Mesenchymal stem cell (in vitro differentiated cells and primary cell): ENCODE measurements around the gene GRM5.
A peak's percentile ranks its signal among the peaks of the same experiment; 100 is the strongest.
"Not testable (repeated sequence)": the region's sequence is repeated elsewhere in the genome, so short reads cannot be mapped to it uniquely, and the experiment has no call there.

ENCODE experiments used
- DNase-seq: peaks from one replicate; pipeline ENCODE4 v3.0.0-alpha.2; 2013
- H2AFZ ChIP-seq: one replicate; pipeline ENCODE4 v1.6.1; 2013; ENCODE audit warnings: low read depth, mild to moderate bottlenecking, control low read depth, inconsistent platforms, low read length, moderate library complexity
- H2AK5ac ChIP-seq: 2 replicates; pipeline ENCODE4 v1.6.1; 2013; ENCODE audit warnings: low read length, moderate library complexity, mild to moderate bottlenecking, inconsistent platforms; ENCODE audit not compliant: severe bottlenecking
- H2BK120ac ChIP-seq: one replicate; pipeline ENCODE4 v1.6.1; 2013; ENCODE audit warnings: low read depth, mild to moderate bottlenecking, inconsistent platforms, low read length, moderate library complexity
- H2BK12ac ChIP-seq, 2 experiments: one replicate each; pipeline ENCODE4 v1.6.1; 2013; ENCODE audit warnings: inconsistent platforms in 2 of 2, low read length in 2 of 2, mild to moderate bottlenecking in 2 of 2, moderate library complexity in 2 of 2, control low read depth in 1 of 2
- H2BK15ac ChIP-seq: one replicate; pipeline ENCODE4 v1.6.1; 2013; ENCODE audit warnings: mild to moderate bottlenecking, low read depth, inconsistent platforms; ENCODE audit not compliant: poor library complexity, severe bottlenecking
- H2BK5ac ChIP-seq: 2 replicates; pipeline ENCODE4 v1.6.1; 2013; ENCODE audit warnings: low read depth, mild to moderate bottlenecking, low read length, control low read depth, inconsistent platforms; ENCODE audit not compliant: poor library complexity, severe bottlenecking
- H3K14ac ChIP-seq, 2 experiments: one replicate each; pipeline ENCODE4 v1.6.1; 2013; ENCODE audit warnings: inconsistent platforms in 2 of 2, low read length in 2 of 2, control low read depth in 1 of 2, mild to moderate bottlenecking in 1 of 2, moderate library complexity in 1 of 2
- H3K18ac ChIP-seq, 2 experiments: one replicate each; pipeline ENCODE4 v1.6.1; 2013; ENCODE audit warnings: inconsistent platforms in 2 of 2, low read length in 2 of 2, control low read depth in 1 of 2, low read depth in 1 of 2, mild to moderate bottlenecking in 1 of 2
- H3K23ac ChIP-seq, 2 experiments: one replicate each; pipeline ENCODE4 v1.6.1; 2013; ENCODE audit warnings: inconsistent platforms in 2 of 2, low read length in 2 of 2, mild to moderate bottlenecking in 2 of 2, moderate library complexity in 2 of 2, control low read depth in 1 of 2
- H3K27ac ChIP-seq: 2 replicates; pipeline ENCODE4 v1.5.1; 2013; ENCODE audit warnings: mild to moderate bottlenecking, moderate library complexity, low read length, control low read depth, inconsistent platforms; ENCODE audit not compliant: poor library complexity, severe bottlenecking
- H3K27me3 ChIP-seq, 2 experiments: 2 replicates each; pipeline versions ENCODE4 v1.6.1 to v1.7.0; 2013; ENCODE audit warnings: low read length in 2 of 2, mild to moderate bottlenecking in 2 of 2, moderate library complexity in 2 of 2, control low read depth in 1 of 2, inconsistent platforms in 1 of 2; ENCODE audit not compliant: control insufficient read depth in 1 of 2, insufficient read depth in 1 of 2
- H3K36me3 ChIP-seq, 2 experiments: 2 replicates each; pipeline versions ENCODE4 v1.6.1 to v1.7.0; 2013; ENCODE audit warnings: low read length in 2 of 2, control low read depth in 1 of 2, inconsistent platforms in 1 of 2, low read depth in 1 of 2, mild to moderate bottlenecking in 1 of 2; ENCODE audit not compliant: insufficient read depth in 2 of 2, control insufficient read depth in 1 of 2
- H3K4ac ChIP-seq, 2 experiments: one replicate each; pipeline ENCODE4 v1.6.1; 2013; ENCODE audit warnings: inconsistent platforms in 2 of 2, low read length in 2 of 2, mild to moderate bottlenecking in 2 of 2, moderate library complexity in 2 of 2, control low read depth in 1 of 2, low read depth in 1 of 2
- H3K4me1 ChIP-seq: 2 replicates; pipeline ENCODE4 v1.6.1; 2013; ENCODE audit warnings: low read depth, low read length, control low read depth; ENCODE audit not compliant: control insufficient read depth, insufficient read depth
- H3K4me2 ChIP-seq: 2 replicates; pipeline ENCODE4 v1.6.1; 2013; ENCODE audit warnings: low read length, mild to moderate bottlenecking, inconsistent platforms; ENCODE audit not compliant: poor library complexity, severe bottlenecking
- H3K4me3 ChIP-seq, 2 experiments: 2 replicates each; pipeline versions ENCODE4 v1.5.1 to v1.7.0; 2013; ENCODE audit warnings: low read length in 2 of 2, mild to moderate bottlenecking in 2 of 2, control low read depth in 1 of 2, low read depth in 1 of 2; ENCODE audit not compliant: insufficient read depth in 1 of 2
- H3K79me1 ChIP-seq: replicated peaks from 2 replicates; pipeline ENCODE4 v1.6.1; 2013; ENCODE audit warnings: mild to moderate bottlenecking, control low read depth, low read length, inconsistent platforms; ENCODE audit not compliant: poor library complexity, severe bottlenecking
- H3K9ac ChIP-seq: 2 replicates; pipeline ENCODE4 v1.7.0; 2013; ENCODE audit warnings: mild to moderate bottlenecking, low read length, moderate library complexity
- H3K9me3 ChIP-seq: 2 replicates; pipeline ENCODE4 v1.7.0; 2013; ENCODE audit warnings: mild to moderate bottlenecking, low read length; ENCODE audit not compliant: control insufficient read depth
- H4K8ac ChIP-seq: one replicate; pipeline ENCODE4 v1.6.1; 2013; ENCODE audit warnings: inconsistent platforms, mild to moderate bottlenecking, low read length, moderate library complexity
- H4K91ac ChIP-seq: one replicate; pipeline ENCODE4 v1.6.1; 2013; ENCODE audit warnings: mild to moderate bottlenecking, low read length, inconsistent platforms
- WGBS: methylation state at CpG from one replicate; pipeline ENCODE4 v1.1.7; 2013; ENCODE audit warnings: mixed read lengths; 5-methylcytosine and 5-hydroxymethylcytosine counted together

Gene GRM5

GRCh38 chr11:88979641-88980040 is 86.1 kb downstream of the GRM5 start:
- Histone ChIP-seq H3K4me3 (no peak overlapping the region), H4K91ac (no peak overlapping the region), H3K14ac (no peak overlapping the region), H3K9me3 (no peaks in the 10 kb centered on the region), H2AK5ac (no peak overlapping the region), H3K9ac (peak overlapping the region; percentile 51), H2BK5ac (peak overlapping the region; percentile 38), H2BK120ac (no peak overlapping the region), H2AFZ (no peak overlapping the region), H3K4me2 (peak overlapping the region; percentile 2), H3K4me1 (no peaks in the 10 kb centered on the region), H2BK15ac (no peak overlapping the region), H3K4ac (no peak overlapping the region), H4K8ac (no peak overlapping the region), H3K18ac (no peak overlapping the region), H3K27me3 (no peaks in the 10 kb centered on the region), H2BK12ac (no peak overlapping the region), H3K23ac (no peak overlapping the region), H3K79me1 (no peaks in the 10 kb centered on the region), H3K27ac (peak overlapping the region; percentile 90), H3K36me3 (no peaks in the 10 kb centered on the region)
- DNase-seq, result peak; percentile 6
- 38% methylated on average over 2 of the region's 2 CpGs for WGBS

DNA sequence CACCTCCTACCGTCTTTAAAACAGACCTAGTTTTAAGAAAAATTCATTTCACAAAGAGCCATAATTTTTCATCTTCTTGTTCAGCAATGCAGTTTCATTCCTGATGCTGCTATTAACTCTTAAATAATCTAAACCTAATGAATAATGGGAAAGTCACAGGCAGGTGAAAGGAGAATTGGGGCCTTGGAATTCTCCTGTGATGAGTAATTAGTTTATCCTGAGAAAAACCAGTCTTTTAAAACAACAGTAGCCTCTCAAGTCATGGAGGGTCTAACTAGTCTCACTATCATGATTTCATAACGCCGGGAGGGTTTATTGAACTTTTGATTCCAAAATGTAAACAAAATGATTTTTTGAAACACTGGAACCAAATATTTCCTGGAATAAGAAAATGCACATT is 86.8 kb downstream of the GRM5 start:
- not testable (repeated sequence) for H2AK5ac ChIP-seq, H3K27me3 ChIP-seq, H3K4ac ChIP-seq, H3K4me3 ChIP-seq, H3K4me1 ChIP-seq, H3K79me1 ChIP-seq, H3K4me2 ChIP-seq, H3K9me3 ChIP-seq, H3K14ac ChIP-seq, H3K36me3 ChIP-seq, H3K23ac ChIP-seq, H2BK12ac ChIP-seq, H2BK5ac ChIP-seq, H2AFZ ChIP-seq, H4K91ac ChIP-seq, H3K27ac ChIP-seq, H2BK15ac ChIP-seq, H4K8ac ChIP-seq, H2BK120ac ChIP-seq, DNase-seq, H3K18ac ChIP-seq
- peak overlapping the region; percentile 51 for H3K9ac ChIP-seq
- WGBS, result no CpG with 5 or more reads among the region's 3 CpGs

DNA sequence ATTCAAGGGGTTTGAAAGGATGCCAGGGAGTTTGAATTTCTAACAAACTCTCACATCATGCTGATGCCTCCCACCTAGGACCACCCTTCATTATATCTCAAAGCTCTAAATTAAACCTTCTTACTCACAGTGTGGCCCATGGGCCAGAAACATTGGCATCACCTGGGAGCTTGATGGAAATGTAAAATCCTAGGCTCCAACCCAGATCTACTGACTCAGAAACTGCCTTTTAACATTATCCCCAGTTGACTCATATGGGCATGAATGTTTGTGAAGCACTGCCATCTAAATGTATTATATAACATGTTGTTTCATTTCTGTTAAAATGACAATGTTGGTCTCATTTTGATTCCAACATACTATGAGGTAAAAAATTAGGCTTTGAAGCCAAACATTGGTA is 90.3 kb downstream of the GRM5 start:
- H2BK12ac ChIP-seq, H3K79me1 ChIP-seq, H3K4ac ChIP-seq, H3K9me3 ChIP-seq, H2AK5ac ChIP-seq, H2BK5ac ChIP-seq, H3K4me2 ChIP-seq, H2BK120ac ChIP-seq, H3K9ac ChIP-seq, H2AFZ ChIP-seq, H2BK15ac ChIP-seq, H3K27ac ChIP-seq, H3K36me3 ChIP-seq, H3K27me3 ChIP-seq, H3K23ac ChIP-seq, DNase-seq, H4K8ac ChIP-seq, H4K91ac ChIP-seq, H3K4me3 ChIP-seq, H3K14ac ChIP-seq, H3K4me1 ChIP-seq, H3K18ac ChIP-seq: not testable (repeated sequence)

- no peak overlapping the region for H3K4me2 ChIP-seq
- H2BK5ac ChIP-seq, result no peak overlapping the region
- no peak overlapping the region for H3K23ac ChIP-seq
- no peaks in the 10 kb centered on the region for H3K9me3 ChIP-seq
- no peak overlapping the region for H2BK120ac ChIP-seq
- H3K9ac ChIP-seq, result no peak overlapping the region
- H3K14ac ChIP-seq, result no peak overlapping the region
- no peak overlapping the region for H2AFZ ChIP-seq
- H3K4me1 ChIP-seq, result no peaks in the 10 kb centered on the region
- H3K79me1 ChIP-seq, result no peaks in the 10 kb centered on the region
- no peaks in the 10 kb centered on the region for H3K36me3 ChIP-seq
- H3K27ac ChIP-seq, result no peak overlapping the region
- no peak overlapping the region for H3K4ac ChIP-seq
- H3K18ac ChIP-seq, result no peak overlapping the region
- no peak overlapping the region for H2AK5ac ChIP-seq
- H2BK12ac ChIP-seq, result no peak overlapping the region
- no peak overlapping the region for H4K91ac ChIP-seq
- H3K27me3 ChIP-seq, result no peaks in the 10 kb centered on the region
- no peak overlapping the region for H3K4me3 ChIP-seq
- H4K8ac ChIP-seq, result no peak overlapping the region
- no peak for DNase-seq
- H2BK15ac ChIP-seq, result no peak overlapping the region
Measured at GRCh38 chr11:88972210-88972609, 93.6 kb downstream of the GRM5 start.
